ENCODE measurements around the gene APLP2.
"Not testable (repeated sequence)": the region's sequence is repeated elsewhere in the genome, so short reads cannot be mapped to it uniquely, and the experiment has no call there.

Gene APLP2

DNA sequence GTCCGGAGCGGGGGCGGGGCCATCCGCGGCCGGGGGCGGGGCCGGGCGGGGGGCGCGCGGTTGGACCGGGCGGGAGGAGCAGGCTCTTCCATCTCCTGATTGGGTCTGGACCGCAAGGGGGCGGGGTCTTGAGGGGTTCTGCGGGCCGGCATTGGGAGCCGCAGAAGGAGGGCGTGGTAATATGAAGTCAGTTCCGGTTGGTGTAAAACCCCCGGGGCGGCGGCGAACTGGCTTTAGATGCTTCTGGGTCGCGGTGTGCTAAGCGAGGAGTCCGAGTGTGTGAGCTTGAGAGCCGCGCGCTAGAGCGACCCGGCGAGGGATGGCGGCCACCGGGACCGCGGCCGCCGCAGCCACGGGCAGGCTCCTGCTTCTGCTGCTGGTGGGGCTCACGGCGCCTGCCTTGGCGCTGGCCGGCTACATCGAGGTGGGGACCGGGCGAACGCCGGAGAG lies at the start of gene APLP2:
Gene APLP2 (plus strand): TSS at position 236 of the 450 bp plus-strand sequence. CDS start 84 bp downstream, at position 320.
- peak; percentile 98 for DNase-seq

DNA sequence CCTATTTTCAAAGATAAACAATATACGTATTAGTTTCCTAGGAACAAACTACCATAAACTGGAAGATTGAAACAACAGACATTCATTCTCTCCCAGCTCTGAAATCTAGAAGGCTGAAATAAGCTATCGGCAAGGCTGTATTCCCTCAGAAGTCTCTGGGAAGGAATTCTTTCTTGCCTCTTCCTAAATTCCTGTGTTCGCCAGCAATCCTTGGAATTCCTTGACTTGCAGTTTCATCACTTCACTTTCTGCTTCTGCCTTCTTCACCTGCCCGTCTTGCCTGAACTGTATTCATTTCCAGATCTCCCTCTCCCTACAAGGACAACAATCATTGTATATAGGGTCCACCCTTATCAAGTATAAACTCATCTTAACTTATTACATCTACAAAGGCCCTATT lies 49.4 kb upstream of the APLP2 start:
- no peak for DNase-seq

DNA sequence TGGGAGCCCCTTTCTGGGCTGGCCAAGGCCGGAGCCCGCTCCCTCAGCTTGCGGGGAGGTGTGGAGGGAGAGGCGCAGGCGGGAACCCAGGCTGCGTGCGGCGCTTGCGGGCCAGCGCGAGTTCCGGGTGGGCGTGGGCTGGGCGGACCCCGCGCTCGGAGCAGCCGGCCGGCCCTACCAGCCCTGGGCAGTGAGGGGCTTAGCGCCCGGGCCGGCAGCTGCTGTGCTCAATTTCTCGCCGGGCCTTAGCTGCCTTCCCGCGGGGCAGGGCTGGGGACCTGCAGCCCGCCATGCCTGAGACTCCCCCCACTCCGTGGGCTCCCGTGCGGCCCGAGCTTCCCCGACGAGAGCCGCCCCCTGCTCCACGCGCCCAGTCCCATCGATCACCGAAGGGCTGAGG lies 48.1 kb upstream of the APLP2 start:
- not testable (repeated sequence) for DNase-seq

DNA sequence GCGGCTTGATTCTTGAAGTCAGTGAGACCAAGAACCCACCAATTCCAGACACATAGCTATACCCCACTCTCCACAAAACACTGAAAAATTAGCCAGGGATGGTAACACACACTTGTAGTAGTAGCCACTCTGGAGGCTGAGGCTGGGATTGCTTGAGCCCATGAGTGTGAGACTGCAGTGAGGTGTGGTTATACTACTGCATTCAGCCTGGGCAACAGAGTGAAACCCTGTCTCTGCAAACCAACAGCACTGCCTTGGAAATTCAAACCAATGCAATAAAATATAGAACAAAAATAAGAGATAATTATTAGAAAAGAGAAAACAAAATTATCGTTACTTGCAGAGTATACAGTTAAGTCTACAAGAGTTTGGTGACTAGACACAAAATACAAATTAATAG lies 46.9 kb upstream of the APLP2 start:
- DNase-seq: no peak

DNA sequence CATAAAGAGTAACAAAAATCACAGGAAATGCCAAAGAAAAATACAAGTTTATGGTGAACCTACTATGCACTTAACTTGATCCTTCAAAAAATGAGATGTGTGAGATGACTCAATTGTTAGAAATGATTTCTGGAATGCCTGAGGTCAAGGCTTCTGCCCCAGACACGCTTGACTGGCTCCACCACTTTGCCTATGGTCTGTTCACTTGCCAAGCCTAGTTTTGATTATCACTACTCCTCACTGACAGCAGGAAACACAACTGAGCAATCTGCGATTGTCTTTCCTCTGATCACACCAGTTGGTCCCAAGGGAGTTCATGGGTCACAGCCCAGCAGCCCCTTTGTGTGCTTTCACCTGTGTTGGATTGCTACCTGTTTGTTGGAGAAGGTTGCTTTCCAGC lies 46.5 kb upstream of the APLP2 start:
- no peak for DNase-seq

DNA sequence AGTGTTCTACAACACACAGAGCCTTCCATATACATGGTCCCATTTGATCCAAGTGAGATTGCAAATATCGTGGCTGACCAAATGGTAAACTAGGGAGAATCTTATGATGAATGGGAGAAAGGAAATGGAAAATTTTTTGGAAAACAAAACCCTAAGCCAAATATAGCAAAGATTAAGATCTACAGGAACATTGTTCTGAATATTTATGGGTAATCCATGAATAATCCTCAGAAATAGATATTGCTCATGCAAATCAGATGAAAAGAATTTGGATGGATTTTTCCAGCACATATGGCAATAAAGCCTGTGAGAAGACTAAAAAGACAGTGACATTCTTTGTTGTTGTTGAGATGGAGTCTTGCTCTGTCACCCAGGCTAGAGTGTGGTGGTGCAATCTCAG lies 45.3 kb upstream of the APLP2 start:
- DNase-seq: no peak

DNA sequence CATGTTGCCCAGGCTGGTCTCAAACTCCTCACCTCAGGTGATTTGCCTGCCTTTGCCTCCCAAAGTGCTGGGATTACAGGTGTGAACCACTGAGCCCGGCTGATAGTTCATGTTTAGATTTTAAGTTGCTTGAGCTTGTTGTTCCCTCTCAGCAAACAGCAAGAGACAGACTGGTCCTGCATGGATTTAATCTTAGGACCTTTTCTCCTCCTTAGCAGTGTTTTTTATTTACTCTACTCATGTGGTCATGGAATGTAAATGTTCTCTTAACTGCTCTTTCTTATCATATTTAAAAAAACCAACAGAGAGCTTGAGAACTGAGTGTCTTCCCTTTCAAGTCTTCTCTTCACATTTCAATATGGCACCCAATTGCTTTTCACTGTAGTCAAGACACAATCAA lies 44.3 kb upstream of the APLP2 start:
- DNase-seq: no peak

DNA sequence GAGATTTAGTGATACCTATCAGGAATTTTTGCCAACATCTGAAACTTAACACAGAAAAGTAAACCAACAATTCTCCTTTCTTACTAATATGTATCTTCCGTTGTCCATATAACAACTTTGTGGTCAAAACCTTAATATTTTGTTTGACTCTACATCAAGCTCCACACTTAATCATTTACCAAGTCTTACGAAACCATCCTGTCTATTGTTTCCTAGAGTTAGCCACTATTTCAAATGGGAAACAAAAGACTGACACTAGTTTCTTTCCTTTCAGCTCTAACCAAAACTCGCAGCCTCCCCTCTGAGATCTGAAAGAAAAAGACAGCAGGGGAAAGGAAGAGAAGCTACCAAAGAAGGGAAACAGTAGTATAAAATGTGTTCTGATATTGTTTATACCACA lies 40.6 kb upstream of the APLP2 start:
- DNase-seq: no peak

DNA sequence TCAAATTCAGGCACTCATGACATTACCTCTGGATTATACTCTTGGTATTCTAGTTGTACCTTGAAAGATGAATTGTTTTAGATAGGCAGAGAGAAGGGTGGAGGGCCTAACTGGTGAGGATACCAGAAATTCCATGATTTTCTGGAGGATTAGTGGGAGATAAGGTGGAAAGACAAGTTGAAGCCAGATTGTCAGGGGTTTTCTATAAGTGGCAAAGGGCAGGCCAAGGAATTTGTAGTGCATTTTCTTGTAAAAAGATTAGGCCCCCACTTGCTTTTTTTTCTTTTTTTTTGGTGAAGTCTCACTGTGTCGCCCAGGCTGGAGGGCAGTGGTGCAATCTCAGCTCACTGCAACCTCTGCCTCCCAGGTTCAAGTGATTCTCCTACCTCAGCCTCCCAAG lies 38.6 kb upstream of the APLP2 start:
- no peak for DNase-seq

DNA sequence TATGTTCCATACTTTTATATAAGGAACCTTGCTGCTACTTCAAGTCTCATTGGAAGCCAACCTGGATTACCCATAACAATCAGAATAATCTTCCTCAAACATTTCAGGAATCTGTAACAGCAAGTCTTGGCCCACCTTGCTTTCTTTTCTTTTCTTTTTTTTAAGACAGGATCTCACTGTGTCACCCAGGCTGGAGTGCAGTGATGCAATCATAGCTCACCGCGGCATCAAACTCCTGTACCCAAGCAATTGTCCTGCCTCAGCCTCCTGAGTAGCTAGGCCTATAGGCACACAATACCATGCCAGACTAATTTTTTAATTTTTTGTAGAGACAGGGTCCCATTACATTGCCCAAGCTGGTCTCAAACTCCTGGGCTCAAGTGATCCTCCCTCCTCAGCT lies 37.7 kb upstream of the APLP2 start:
- no peak for DNase-seq

DNA sequence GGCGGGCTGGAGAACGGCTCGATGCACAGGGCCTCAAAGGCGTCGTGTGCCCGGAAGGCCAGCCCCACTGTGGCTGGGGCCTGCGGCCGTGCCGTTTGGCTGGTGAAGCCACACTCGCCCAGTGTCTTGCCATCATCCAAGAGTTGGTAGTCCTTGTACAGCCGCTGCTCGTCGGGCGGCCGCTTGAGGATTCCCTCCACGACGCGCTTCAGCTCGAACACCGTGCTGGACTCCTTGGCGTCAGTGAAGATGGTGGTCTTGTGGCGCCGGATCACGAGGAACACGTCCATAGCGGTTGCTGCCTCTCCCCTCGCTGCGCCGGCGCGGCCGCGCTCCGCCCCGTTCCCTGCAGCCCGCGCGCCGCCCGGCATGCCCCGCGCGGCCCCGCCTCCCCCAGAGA lies 36.8 kb upstream of the APLP2 start:
- no peak for DNase-seq

DNA sequence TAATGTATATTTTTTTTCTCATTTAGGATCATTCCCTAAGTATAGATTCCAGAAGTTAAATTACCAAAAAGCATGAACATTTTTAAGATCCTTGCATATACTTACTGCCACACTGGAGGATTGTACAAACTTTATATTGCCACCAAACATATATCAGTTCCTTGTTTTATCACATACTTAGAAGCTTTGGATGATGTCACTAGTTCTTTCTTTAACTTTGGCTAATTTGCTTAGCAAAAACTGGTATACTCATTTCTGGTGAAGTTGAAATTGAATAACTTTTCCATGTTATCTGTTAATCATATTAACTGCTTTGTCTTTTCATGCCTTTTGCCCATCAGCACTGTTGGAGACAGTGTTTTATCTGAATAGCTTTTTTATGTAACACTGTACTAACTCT lies 35.5 kb upstream of the APLP2 start:
- no peak for DNase-seq

DNA sequence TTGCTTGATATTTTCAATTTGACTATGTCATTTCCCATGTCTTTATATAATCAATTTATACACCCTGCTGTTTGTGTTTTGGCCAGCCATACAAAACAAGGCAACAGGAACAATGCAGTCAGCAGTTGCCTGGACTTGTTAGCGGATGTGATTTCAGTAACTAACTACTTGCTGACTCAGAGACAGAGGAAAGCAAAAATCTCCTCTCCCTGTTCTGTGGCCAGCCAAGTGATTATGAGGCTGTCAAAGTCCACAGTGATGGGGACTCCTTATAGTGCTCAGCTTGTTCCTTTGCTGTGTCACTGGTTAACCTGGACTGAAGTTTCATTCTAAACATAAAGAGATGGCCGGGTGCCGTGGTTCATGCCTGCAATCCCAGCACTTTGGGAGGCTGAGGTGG lies 32.6 kb upstream of the APLP2 start:
- DNase-seq: no peak

DNA sequence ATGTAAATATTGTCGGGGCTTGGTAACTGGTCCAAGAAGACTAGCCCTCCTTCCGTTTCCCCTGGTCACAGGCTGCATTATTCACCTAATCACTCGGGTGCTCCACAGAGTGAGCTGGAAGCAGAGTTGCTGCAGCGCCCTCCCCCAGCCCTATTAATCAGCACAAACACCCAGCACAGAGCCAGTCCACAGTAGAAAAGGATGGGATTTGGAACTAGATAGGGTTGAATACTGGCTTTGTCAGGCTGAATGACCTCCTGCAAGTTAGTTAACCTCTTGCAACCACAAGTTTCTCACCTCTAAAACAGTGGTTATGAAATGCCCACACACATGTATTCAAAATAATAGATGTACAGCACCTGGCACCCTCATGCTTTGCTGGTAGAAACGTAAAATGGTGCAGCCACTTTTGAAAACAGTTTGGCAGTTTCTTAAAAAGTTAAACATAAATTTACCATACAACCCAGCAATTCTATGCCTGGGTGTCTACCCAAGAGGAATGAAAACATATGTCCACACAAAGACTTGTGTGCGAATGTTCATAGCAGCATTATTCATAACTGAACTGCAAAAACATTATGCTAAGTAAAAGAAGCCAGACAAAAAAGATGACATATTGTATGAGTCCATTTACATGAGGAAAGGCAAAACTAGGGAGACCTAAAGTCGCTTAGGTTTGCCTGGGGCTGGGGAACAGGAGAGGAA lies 31.7 kb upstream of the APLP2 start:
- no peak for DNase-seq

DNA sequence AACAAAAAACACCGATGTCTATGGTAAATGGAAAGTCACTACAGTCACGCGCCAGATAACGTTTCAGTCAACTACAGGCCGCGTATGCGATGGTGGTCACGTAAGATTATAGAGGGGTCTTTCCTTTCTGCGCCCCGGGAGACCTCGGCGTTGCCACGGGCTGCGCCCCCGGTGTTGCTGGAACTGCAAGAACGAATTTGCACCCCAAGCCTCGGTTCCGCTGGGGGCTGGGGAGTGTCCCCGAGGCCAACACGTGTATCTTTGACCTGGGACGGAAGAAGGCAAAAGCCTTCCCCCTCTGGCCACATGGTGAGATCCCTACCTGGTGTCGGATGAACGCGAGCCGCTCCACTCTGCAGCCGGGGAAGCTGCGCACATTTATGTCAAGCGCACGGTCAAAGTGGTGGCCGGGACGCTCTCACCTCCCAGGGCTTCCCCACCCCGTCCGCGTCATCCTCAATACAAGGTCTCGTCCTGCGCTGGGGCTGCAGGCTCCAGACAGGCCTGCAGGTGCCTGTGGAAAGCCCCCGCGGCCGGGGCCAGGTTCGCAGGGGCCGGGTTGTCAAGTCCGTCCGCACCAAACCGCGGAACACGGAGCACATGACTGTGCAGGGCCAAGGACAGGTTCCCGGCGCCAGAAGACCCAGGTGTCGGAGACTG lies 29.3 kb upstream of the APLP2 start:
- no peak for DNase-seq

DNA sequence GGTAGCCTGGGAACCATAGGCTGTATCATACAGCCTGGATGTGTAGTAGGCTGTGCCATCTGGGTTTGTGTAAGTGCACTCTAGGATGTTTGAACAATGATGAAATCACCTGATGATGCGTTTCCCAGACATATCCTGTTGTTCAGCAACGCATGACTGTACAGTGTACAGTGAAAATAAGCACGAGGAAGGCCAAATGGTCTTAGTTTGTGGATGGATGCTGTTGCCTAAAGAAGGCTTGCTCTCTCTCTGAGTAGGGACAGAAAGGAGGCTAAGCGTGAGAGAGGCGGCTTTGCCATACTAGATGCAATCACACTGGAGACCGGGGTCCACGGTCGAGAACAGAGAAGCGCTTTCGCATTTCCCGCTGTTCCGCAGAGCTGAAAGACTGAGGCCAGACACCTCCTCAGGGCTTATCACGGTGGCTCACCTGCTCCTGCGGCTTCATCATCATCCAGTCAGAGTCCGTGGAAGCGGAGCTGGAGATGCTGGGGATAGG lies 27.6 kb upstream of the APLP2 start:
- no peak for DNase-seq

DNA sequence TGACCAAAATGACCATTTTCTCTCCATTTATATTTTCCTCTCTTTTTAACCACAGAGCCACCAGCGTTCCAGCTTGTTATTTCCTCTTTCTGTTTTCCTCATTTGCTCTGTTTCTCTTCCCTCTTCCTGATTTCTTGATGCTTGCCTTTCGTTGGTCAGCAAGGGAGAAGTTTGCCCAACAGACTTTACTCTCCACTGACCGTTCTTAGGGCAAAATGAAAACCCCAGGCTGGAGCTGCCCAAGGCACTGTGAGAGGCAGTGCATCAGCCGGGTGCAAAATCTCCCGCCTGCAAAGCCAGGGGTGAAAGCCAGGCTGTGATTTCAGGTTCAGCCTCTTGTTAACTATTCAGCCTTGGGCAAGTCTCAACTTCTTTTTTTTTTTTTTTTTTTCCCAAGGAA lies 26.1 kb upstream of the APLP2 start:
- DNase-seq: no peak

DNA sequence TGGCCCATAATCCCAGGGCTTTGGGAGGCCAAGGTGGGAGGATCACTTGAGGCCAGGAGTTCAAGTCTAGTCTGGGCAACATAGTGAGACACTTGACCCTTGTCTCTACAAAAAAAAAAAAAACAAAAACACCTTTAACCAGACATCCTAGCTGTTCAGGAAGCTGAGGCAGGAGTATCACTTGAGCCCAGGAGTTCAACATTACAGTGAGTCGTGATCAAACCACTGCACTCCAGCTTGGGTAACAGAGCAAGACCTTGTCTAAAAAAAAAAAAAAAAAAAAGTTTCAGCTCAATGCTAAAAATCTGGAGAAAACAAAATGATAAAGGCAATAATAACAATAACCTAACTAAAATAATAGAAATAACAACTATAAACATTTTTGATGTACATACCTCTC lies 22.6 kb upstream of the APLP2 start:
- DNase-seq: no peak

DNA sequence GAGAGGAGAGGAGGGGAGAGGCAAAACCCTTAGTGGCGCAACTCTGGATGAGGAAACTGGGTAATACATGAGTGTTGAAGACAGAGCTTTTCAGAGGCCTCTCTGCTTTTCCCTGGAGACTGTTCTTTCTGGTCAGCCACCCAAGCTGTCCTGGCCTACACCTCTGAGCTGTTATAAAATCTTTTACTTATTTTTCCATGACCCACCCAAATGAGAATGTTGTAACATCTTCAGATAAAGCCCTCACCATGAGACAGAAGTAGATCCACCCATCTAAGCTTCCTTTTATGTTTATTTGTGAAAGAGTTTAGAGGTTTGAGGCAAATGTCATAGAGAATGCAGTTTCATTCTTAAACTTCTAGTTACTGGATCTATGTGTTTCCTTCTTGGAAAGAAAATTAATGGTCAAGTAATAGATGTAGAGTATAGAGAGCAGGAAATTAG lies 20.3 kb upstream of the APLP2 start:
- no peak for DNase-seq

DNA sequence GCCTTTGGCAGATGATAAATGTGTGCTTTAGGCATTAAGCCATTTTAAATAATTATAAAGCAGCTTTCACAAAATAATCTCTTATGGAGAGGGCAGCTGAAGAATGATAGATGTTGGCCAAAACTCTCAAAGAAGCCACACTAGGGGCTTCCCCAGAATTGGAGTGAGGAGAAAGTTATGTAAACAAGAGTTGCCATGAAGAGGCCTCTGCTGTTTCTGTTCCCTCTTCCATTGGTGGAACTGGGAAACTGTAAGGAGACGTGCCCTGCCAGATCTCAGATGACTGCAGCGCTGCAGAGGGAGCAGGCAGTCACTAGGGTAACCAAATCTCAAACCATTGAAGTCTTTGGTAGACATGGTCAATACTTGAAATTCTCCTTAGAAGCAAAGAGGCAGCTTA lies 19.4 kb upstream of the APLP2 start:
- no peak for DNase-seq

DNA sequence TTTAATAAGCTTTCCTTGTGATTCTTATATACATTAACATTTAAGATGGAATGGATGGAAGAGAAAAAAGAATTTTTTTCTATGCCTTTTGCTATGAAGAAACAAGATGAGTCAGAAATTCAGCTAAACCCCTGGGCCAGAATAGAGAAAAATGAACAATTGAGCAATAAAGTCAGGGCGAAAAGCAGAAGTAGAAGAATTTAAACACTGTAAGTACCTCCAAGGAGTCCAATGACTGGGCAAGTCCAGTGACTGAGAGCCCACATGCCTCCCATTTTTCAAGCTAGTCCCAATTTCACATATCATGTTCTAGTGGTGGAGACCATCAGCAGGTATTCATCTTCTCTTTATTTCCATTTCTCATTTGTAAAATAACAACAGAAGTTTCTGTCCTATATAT lies 18.6 kb upstream of the APLP2 start:
- no peak for DNase-seq

DNA sequence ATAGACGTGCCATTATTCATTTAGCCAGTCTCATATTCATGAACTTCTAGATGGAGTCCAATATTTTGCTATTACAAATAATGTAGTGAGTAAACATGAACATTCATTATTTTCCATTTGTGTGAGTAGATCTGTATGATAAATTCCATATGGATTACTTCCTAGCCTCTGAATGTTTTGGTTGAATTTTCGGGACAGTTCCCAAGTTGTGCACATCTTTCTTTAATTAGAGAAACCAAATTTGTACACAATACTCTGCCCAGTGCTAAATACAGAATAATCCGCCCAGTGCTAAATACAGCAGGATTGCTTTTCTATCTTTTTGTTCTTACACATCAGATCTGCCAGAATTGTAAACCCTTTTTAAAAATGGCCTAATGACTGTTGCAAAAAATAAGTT lies 17.1 kb upstream of the APLP2 start:
- DNase-seq: no peak

DNA sequence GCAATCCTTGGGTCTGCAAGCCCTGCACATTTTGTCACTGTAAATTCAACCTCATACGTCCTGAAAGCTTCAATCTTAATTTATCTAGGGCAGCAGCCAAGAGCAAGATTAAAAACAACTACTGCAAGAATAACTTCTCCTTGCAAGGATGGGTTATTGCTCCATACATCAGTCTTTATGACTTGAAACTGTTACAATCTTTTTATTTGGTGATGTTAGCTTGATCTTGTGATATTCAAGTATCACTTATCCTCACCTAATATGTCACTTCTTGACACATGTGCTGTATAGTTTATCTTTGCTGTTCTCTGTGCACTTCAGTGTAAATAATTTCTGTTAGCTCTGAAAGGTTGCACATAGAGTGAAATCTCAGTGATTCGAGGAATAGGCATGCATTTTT lies 14.7 kb upstream of the APLP2 start:
- no peak for DNase-seq

DNA sequence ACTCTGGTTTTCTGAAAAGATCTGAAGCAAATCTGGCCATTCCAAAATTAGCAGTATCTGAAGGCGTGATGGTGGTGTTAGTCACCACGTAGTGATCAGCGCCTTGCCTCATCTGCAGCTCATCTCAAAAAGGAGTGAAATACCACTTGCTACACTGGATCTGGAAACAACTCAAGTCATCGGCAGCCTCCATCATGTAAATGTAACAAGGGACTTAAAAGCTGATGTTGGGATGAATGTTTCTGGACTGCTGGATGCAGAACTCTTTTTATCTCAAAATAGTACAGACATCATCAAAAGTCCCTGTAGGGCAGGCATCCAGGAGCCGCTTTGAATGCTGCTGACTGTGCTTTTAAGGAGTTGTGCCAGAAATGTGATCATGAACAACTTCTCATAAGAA lies 14.1 kb upstream of the APLP2 start:
- no peak for DNase-seq

DNA sequence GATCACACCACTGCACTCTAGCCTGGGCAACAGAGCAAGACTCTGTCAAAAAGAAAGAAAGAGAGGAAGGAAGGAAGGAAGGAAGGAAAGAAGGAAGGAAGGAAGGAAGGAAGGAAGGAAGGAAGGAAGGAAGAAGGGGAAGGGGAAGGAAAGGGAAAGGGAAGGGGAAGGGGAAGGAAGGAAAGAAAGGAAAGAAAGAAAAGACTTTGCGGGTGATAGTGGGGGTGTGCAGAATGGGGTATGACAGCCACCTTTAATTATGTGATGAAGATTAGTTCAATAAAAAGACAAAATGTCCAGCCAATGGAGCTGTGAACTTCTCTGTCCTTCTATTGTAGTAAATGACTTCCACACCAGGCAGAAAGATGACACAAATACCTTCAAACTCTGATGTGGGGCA lies 8.7 kb upstream of the APLP2 start:
- no peak for DNase-seq

Data from right forelimb (tissue), 1 donor.